Astrocyte (in vitro differentiated cells and primary cell): ENCODE data around the gene ZSCAN30.

ENCODE experiments used
- EZH2 ChIP-seq: IDR thresholded peaks from 2 replicates; pipeline ENCODE4 v1.6.1; 2012; ENCODE audit warnings: mild to moderate bottlenecking, low read length, inconsistent platforms; ENCODE audit not compliant: insufficient read depth
- TF ChIP-seq, protein P1 (sequence below): IDR thresholded peaks from 2 replicates; pipeline ENCODE4 v1.5.1; 2011; ENCODE audit warnings: low read depth, mild to moderate bottlenecking, inconsistent platforms, low read length, moderate library complexity; ENCODE audit not compliant: insufficient read depth

DNA sequence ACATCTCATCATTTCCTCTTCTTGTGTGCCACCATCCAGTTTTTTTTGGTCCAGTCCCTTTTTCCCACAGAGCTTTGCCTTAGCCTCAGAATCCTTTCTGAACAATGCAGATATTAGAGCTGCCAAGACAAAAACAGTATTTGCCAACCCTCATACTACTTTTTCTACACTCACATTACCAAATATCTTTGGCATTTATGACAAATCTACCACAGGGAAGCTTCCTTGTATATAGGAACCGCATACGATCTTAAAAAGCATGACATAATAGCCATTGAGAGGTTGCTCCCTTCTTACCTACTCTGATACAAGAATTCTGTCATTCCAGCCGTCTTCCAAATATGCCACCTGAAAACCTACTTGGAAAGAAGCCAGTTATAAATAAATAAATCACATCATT, 44.8 kb upstream of the ZSCAN30 start:
- TF ChIP-seq EZH2 = no peak
- TF ChIP-seq, protein P1, sequence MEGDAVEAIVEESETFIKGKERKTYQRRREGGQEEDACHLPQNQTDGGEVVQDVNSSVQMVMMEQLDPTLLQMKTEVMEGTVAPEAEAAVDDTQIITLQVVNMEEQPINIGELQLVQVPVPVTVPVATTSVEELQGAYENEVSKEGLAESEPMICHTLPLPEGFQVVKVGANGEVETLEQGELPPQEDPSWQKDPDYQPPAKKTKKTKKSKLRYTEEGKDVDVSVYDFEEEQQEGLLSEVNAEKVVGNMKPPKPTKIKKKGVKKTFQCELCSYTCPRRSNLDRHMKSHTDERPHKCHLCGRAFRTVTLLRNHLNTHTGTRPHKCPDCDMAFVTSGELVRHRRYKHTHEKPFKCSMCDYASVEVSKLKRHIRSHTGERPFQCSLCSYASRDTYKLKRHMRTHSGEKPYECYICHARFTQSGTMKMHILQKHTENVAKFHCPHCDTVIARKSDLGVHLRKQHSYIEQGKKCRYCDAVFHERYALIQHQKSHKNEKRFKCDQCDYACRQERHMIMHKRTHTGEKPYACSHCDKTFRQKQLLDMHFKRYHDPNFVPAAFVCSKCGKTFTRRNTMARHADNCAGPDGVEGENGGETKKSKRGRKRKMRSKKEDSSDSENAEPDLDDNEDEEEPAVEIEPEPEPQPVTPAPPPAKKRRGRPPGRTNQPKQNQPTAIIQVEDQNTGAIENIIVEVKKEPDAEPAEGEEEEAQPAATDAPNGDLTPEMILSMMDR = no peak
